HG03558 (cell line): ENCODE data around the gene PLEKHM3.
"Not testable (repeated sequence)": the region's sequence is repeated elsewhere in the genome, so short reads cannot be mapped to it uniquely, and the experiment has no call there.

Experiments used
- ATAC-seq: cut with Tn5 transposase; IDR thresholded peaks from one replicate; pipeline ENCODE4 v1.9.1; 2021; ENCODE audit warnings: moderate number of reproducible peaks; ENCODE audit not compliant: unreplicated experiment; ENCODE audit errors: extremely low read depth

The PLEKHM3 gene

GRCh38 chr2:207929923-207930322 is 95.4 kb downstream of the PLEKHM3 start:
- ATAC-seq = no peak

GRCh38 chr2:207928079-207928478 is 97.2 kb downstream of the PLEKHM3 start:
- no peak for ATAC-seq

GRCh38 chr2:207926989-207927300 is 98.4 kb downstream of the PLEKHM3 start:
- no peak for ATAC-seq

- ATAC-seq = no peak
Observed at GRCh38 chr2:207926133-207926988, 99.0 kb downstream of the PLEKHM3 start.

- ATAC-seq = no peak
Observed at GRCh38 chr2:207925601-207926000, 99.7 kb downstream of the PLEKHM3 start.

GRCh38 chr2:207921606-207922005 is 103.7 kb downstream of the PLEKHM3 start:
- ATAC-seq = no peak

GRCh38 chr2:207920721-207921120 is 104.6 kb downstream of the PLEKHM3 start:
- no peak for ATAC-seq

- no peak for ATAC-seq
Observed at GRCh38 chr2:207920321-207920720, 105.0 kb downstream of the PLEKHM3 start.

- no peak for ATAC-seq
Observed at GRCh38 chr2:207919164-207919919, 106.0 kb downstream of the PLEKHM3 start.

- no peak for ATAC-seq
Observed at GRCh38 chr2:207914716-207915115, 110.6 kb downstream of the PLEKHM3 start.

GRCh38 chr2:207913772-207914358 is 111.5 kb downstream of the PLEKHM3 start:
- ATAC-seq = no peak

GRCh38 chr2:207911856-207912255 is 113.5 kb downstream of the PLEKHM3 start:
- ATAC-seq = no peak

GRCh38 chr2:207911215-207911614 is 114.1 kb downstream of the PLEKHM3 start:
- no peak for ATAC-seq

- not testable (repeated sequence) for ATAC-seq
Observed at GRCh38 chr2:207906495-207906894, 118.8 kb downstream of the PLEKHM3 start.

GRCh38 chr2:207905546-207905945 is 119.8 kb downstream of the PLEKHM3 start:
- no peak for ATAC-seq

GRCh38 chr2:207903236-207903635 is 122.1 kb downstream of the PLEKHM3 start:
- ATAC-seq = no peak

GRCh38 chr2:207902821-207903220 is 122.5 kb downstream of the PLEKHM3 start:
- ATAC-seq = no peak

- no peak for ATAC-seq
Observed at GRCh38 chr2:207901829-207902228, 123.5 kb downstream of the PLEKHM3 start.

GRCh38 chr2:207901401-207901800 is 123.9 kb downstream of the PLEKHM3 start:
- ATAC-seq = no peak

GRCh38 chr2:207898354-207898695 is 127.0 kb downstream of the PLEKHM3 start:
- ATAC-seq = no peak
